Vagina (tissue), 2 donors: ENCODE measurements around the gene HTR2B. TPM values are rescaled to one million over a fixed set of nuclear protein-coding genes. Genes with fewer than 3 reads are reported as not detected.

Source experiments
- DNase-seq, 2 donors: peaks; one replicate each; pipeline ENCODE4 v3.0.0-alpha.2; 2017; ENCODE audit errors: extremely low spot score in 2 of 2
- H3K27ac ChIP-seq: fragments of 200-600 bp; sonication (generic); one replicate; pipeline ENCODE4 v1.5.1; 2019
- H3K27me3 ChIP-seq: fragments of 200-600 bp; sonication (generic); one replicate; pipeline ENCODE4 v1.5.1; 2019
- H3K36me3 ChIP-seq, 2 donors: fragments of 200-600 bp; sonication (generic); one replicate each; pipeline ENCODE4 v1.5.1; 2017 to 2019
- H3K4me1 ChIP-seq: fragments of 200-600 bp; sonication (generic); one replicate; pipeline ENCODE4 v1.5.1; 2019
- H3K4me3 ChIP-seq, 2 donors: fragments of 200-600 bp; sonication (generic); 1 replicate in 1 of 2; 2 replicates in 1 of 2; pipeline ENCODE4 v1.5.1; 2016 to 2019
- H3K9me3 ChIP-seq: fragments of 200-600 bp; sonication (generic); one replicate; pipeline ENCODE4 v1.5.1; 2019
- CTCF ChIP-seq, 3 experiments: fragments of 450-650 bp in 2 of 3; fragments of 200-600 bp in 1 of 3; sonication (generic) in 1 of 3; IDR thresholded peaks; one replicate each; pipeline ENCODE4 v1.5.1; 2017 to 2019; ENCODE audit warnings: antibody characterized with exemption in 3 of 3, mild to moderate bottlenecking in 2 of 3, moderate library complexity in 2 of 3
- POLR2A ChIP-seq, 2 donors: fragments of 450-650 bp; IDR thresholded peaks; one replicate each; pipeline ENCODE4 v1.6.1; 2017; ENCODE audit warnings: antibody characterized with exemption in 2 of 2, mild to moderate bottlenecking in 2 of 2, moderate library complexity in 2 of 2
- POLR2AphosphoS5 ChIP-seq, 2 donors: sonication (generic); formaldehyde crosslinking; IDR thresholded peaks; one replicate each; pipeline ENCODE4 v1.9.0; 2017; ENCODE audit warnings: antibody characterized with exemption in 2 of 2, mild to moderate bottlenecking in 2 of 2, low read depth in 1 of 2; ENCODE audit not compliant: insufficient read depth in 1 of 2
- intact Hi-C: fragments of 100-400 bp; cut with DNase I; formaldehyde crosslinking; loops from one replicate; pipeline ENCODE4 v1.15.1; 2023
- total RNA-seq: library from RNA; depleted of rRNA; stranded (reverse); fragments of >200 nt; gene quantifications from one replicate; pipeline ENCODE4 v1.2.3, GENCODE V29; 2016

HTR2B gene
- 0.49 TPM for total RNA-seq

DNA sequence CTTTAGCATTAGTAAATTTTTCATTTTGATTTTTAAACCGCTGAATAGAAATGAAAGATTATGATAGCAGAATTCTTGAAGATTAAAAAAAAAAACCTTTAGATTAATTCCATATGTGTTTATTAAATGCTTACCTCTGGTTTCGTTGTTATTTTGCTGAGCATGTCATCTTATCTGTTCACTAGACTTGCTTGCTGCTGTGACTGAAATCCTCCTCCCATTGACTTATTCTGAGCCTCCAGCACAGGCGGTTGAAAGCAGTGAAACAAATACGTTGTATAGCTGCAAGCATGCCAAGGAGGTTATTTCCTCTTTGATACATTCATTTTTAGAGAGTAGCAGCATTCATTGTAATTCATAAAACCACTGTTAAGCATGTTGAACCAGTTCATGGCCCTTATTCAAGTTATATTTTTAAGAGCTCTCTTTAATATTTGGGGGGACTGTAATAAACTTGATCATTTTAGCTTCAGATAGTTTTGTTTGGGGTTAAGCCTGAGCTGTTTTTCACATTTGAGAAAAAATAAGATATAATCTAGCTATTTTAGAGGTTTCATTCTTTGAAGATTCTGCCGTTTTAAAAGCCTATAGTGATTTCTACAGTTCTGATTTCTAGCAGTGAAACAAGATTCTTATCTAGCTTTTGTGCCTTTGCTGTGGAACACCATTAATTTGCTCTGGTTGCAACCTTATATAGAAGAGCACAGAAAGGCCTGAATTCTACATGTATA, at the start of gene HTR2B:
Gene HTR2B (minus strand): TSS at position 205 of the 731 bp plus-strand sequence. CDS start 1,278 bp downstream, outside the sequence.
- TF ChIP-seq POLR2AphosphoS5 (IDR thresholded peaks at IDR 0.05; ENCODE audit: insufficient read depth in 1 of 2, low read depth in 1 of 2): peak in 1 of 2 donors; percentile 27
- TF ChIP-seq POLR2A (IDR thresholded peaks at IDR 0.05): no peak
- DNase-seq: no peak
- intact Hi-C loops: no loop called here
- peak within 1 kb of the TSS in 1 of 2 donors; percentile 17 for H3K4me3 ChIP-seq
- peaks cover 20% of the 10 kb centered on the region for H3K4me1 ChIP-seq
- H3K9me3 ChIP-seq: no peaks in the 10 kb centered on the region
- peak within 1 kb of the TSS; percentile 21 for H3K27ac ChIP-seq
- no peaks in the 10 kb centered on the region for H3K36me3 ChIP-seq
- no peaks in the 10 kb centered on the region for H3K27me3 ChIP-seq

- TF ChIP-seq CTCF (IDR thresholded peaks at IDR 0.05) (no peak), POLR2AphosphoS5 (IDR thresholded peaks at IDR 0.05; ENCODE audit: insufficient read depth in 1 of 2, low read depth in 1 of 2) (no peak)
- Histone ChIP-seq H3K4me3 (no peak overlapping the region), H3K27ac (no peak overlapping the region), H3K4me1 (peaks cover 12% of the 10 kb centered on the region), H3K9me3 (no peaks in the 10 kb centered on the region), H3K27me3 (no peaks in the 10 kb centered on the region), H3K36me3 (peaks cover 0 to 16% of the 10 kb centered on the region in 2 donors)
- intact Hi-C loops: no loop called here
- DNase-seq: no peak
Measured at GRCh38 chr2:231174211-231174651, 49.4 kb upstream of the HTR2B start.

- intact Hi-C loops: no loop called here
- no peak overlapping the region for H3K4me3 ChIP-seq
- H3K9me3 ChIP-seq: no peaks in the 10 kb centered on the region
- H3K27ac ChIP-seq: peak overlapping the region; percentile 6
- no peak for DNase-seq
- H3K27me3 ChIP-seq: no peaks in the 10 kb centered on the region
- peaks cover 12% of the 10 kb centered on the region for H3K4me1 ChIP-seq
- peaks cover 0 to 24% of the 10 kb centered on the region in 2 donors for H3K36me3 ChIP-seq
- TF ChIP-seq CTCF (IDR thresholded peaks at IDR 0.05): no peak
- TF ChIP-seq POLR2A (IDR thresholded peaks at IDR 0.05): no peak
- no peak for TF ChIP-seq POLR2AphosphoS5 (IDR thresholded peaks at IDR 0.05; ENCODE audit: insufficient read depth in 1 of 2, low read depth in 1 of 2)
Measured at GRCh38 chr2:231172025-231172424, 47.2 kb upstream of the HTR2B start.

GRCh38 chr2:231170055-231170454, 45.2 kb upstream of the HTR2B start:
- no peak overlapping the region for H3K4me3 ChIP-seq
- no peak overlapping the region for H3K27ac ChIP-seq
- no peaks in the 10 kb centered on the region for H3K27me3 ChIP-seq
- intact Hi-C loops: no loop called here
- H3K36me3 ChIP-seq: peaks cover 0 to 41% of the 10 kb centered on the region in 2 donors
- no peaks in the 10 kb centered on the region for H3K9me3 ChIP-seq
- peaks cover 12% of the 10 kb centered on the region for H3K4me1 ChIP-seq
- no peak for DNase-seq
- TF ChIP-seq CTCF (IDR thresholded peaks at IDR 0.05) (no peak), POLR2A (IDR thresholded peaks at IDR 0.05) (no peak), POLR2AphosphoS5 (IDR thresholded peaks at IDR 0.05; ENCODE audit: insufficient read depth in 1 of 2, low read depth in 1 of 2) (no peak)

GRCh38 chr2:231169488-231169887, 44.6 kb upstream of the HTR2B start:
- no peak overlapping the region for H3K4me3 ChIP-seq
- no peaks in the 10 kb centered on the region for H3K9me3 ChIP-seq
- no peak overlapping the region for H3K27ac ChIP-seq
- H3K36me3 ChIP-seq: peaks cover 0 to 41% of the 10 kb centered on the region in 2 donors
- H3K27me3 ChIP-seq: no peaks in the 10 kb centered on the region
- DNase-seq: no peak
- intact Hi-C loops: no loop called here
- TF ChIP-seq POLR2A (IDR thresholded peaks at IDR 0.05): no peak
- TF ChIP-seq CTCF (IDR thresholded peaks at IDR 0.05): no peak
- peaks cover 12% of the 10 kb centered on the region for H3K4me1 ChIP-seq
